Uterus (tissue), 4 donors: ENCODE results near the gene TUBA1B. TPM values are rescaled to one million over a fixed set of nuclear protein-coding genes. Genes with fewer than 3 reads are reported as not detected.
A peak's percentile ranks its signal among the peaks of the same experiment; 100 is the strongest.
"Not testable (repeated sequence)": the region's sequence is repeated elsewhere in the genome, so short reads cannot be mapped to it uniquely, and the experiment has no call there.

Source experiments
- DNase-seq, 2 donors: peaks; one replicate each; pipeline ENCODE4 v3.0.0-alpha.2; 2019 to 2020
- H3K27ac ChIP-seq, 2 donors: fragments of 200-600 bp; sonication (generic); 1 replicate in 1 of 2; 2 replicates in 1 of 2; pipeline ENCODE4 v1.5.1; 2016 to 2018
- H3K27me3 ChIP-seq, 2 donors: fragments of 200-600 bp; sonication (generic); one replicate each; pipeline ENCODE4 v1.5.1; 2018 to 2019; ENCODE audit warnings: control low read depth in 1 of 2
- H3K36me3 ChIP-seq, 2 donors: fragments of 200-600 bp; sonication (generic); one replicate each; pipeline ENCODE4 v1.5.1; 2019; ENCODE audit warnings: control low read depth in 1 of 2
- H3K4me1 ChIP-seq, 2 donors: fragments of 200-600 bp; sonication (generic); one replicate each; pipeline ENCODE4 v1.5.1; 2018 to 2019; ENCODE audit warnings: control low read depth in 1 of 2
- H3K4me3 ChIP-seq, 2 donors: fragments of 200-600 bp; sonication (generic); 1 replicate in 1 of 2; 2 replicates in 1 of 2; pipeline ENCODE4 v1.5.1; 2018 to 2019; ENCODE audit warnings: mild to moderate bottlenecking in 1 of 2
- H3K9me3 ChIP-seq, 2 donors: fragments of 200-600 bp; sonication (generic); one replicate each; pipeline ENCODE4 v1.5.1; 2019; ENCODE audit warnings: control low read depth in 1 of 2
- CTCF ChIP-seq, 4 experiments: fragments of 200-600 bp in 2 of 4; fragments of 450-650 bp in 2 of 4; sonication (generic) in 2 of 4; IDR thresholded peaks; one replicate each; pipeline ENCODE4 v1.5.1; 2016 to 2019; ENCODE audit warnings: antibody characterized with exemption in 4 of 4, mild to moderate bottlenecking in 2 of 4, moderate library complexity in 1 of 4
- POLR2A ChIP-seq, 2 donors: fragments of 450-650 bp; IDR thresholded peaks; one replicate each; pipeline ENCODE4 v1.6.1; 2016; ENCODE audit warnings: antibody characterized with exemption in 2 of 2, mild to moderate bottlenecking in 1 of 2, moderate library complexity in 1 of 2
- intact Hi-C: fragments of 100-400 bp; cut with DNase I; formaldehyde crosslinking; loops from one replicate; pipeline ENCODE4 v1.15.1; 2023; ENCODE audit warnings: low total_unique reads
- total RNA-seq, 4 donors: library from RNA; depleted of rRNA in 3 of 4; stranded (reverse); fragments of >200 nt in 3 of 4; gene quantifications; one replicate each; pipeline versions ENCODE4 v1.1.0 to v1.2.4, GENCODE V29; 2014 to 2023
- donor health status: DM: yes; HTN: yes; CAD: no.

Gene TUBA1B
- total RNA-seq, 4 donors from 2014 or later: 374 to 912 (median 498) TPM

GRCh38 chr12:49144384-49144783 lies 13.2 kb upstream of the TUBA1B start:
- no peak for TF ChIP-seq CTCF (IDR thresholded peaks at IDR 0.05)
- no peak for TF ChIP-seq POLR2A (IDR thresholded peaks at IDR 0.05)
- intact Hi-C loops: no loop called here

GRCh38 chr12:49138999-49139398 lies 7.8 kb upstream of the TUBA1B start:
- H3K4me1 ChIP-seq: no peaks in the 10 kb centered on the region
- DNase-seq: no peak
- no peaks in the 10 kb centered on the region for H3K27me3 ChIP-seq
- intact Hi-C loops: loop anchor here (10.0 kb wide), 1 partner anchor 96 kb away; no protein-coding TSS in a partner anchor
- H3K4me3 ChIP-seq: no peak overlapping the region
- H3K9me3 ChIP-seq: no peaks in the 10 kb centered on the region
- H3K36me3 ChIP-seq: no peaks in the 10 kb centered on the region
- H3K27ac ChIP-seq: no peak overlapping the region
- TF ChIP-seq CTCF (IDR thresholded peaks at IDR 0.05): no peak
- no peak for TF ChIP-seq POLR2A (IDR thresholded peaks at IDR 0.05)

More at GRCh38 chr12:49144384-49144783, 13.2 kb upstream of the TUBA1B start:
- no peak for DNase-seq
- H3K36me3 ChIP-seq: no peaks in the 10 kb centered on the region
- H3K27ac ChIP-seq: no peak overlapping the region
- H3K4me3 ChIP-seq: no peak overlapping the region
- no peaks in the 10 kb centered on the region for H3K4me1 ChIP-seq
- no peaks in the 10 kb centered on the region for H3K9me3 ChIP-seq
- no peaks in the 10 kb centered on the region for H3K27me3 ChIP-seq

- Histone ChIP-seq H3K27me3 (no peaks in the 10 kb centered on the region), H3K9me3 (no peaks in the 10 kb centered on the region), H3K27ac (no peak overlapping the region), H3K36me3 (no peaks in the 10 kb centered on the region), H3K4me3 (no peak overlapping the region), H3K4me1 (no peaks in the 10 kb centered on the region)
- DNase-seq: no peak
- intact Hi-C loops: loop anchor here (10.0 kb wide), 1 partner anchor 96 kb away; no protein-coding TSS in a partner anchor
- TF ChIP-seq POLR2A (IDR thresholded peaks at IDR 0.05) (no peak), CTCF (IDR thresholded peaks at IDR 0.05) (no peak)
These were observed 7.4 kb upstream of the TUBA1B start for GRCh38 chr12:49138587-49138986.

GRCh38 chr12:49137476-49137875 lies 6.3 kb upstream of the TUBA1B start:
- intact Hi-C loops: loop anchor here (10.0 kb wide), 1 partner anchor 97 kb away; no protein-coding TSS in a partner anchor
- TF ChIP-seq CTCF (IDR thresholded peaks at IDR 0.05): no peak
- no peak for TF ChIP-seq POLR2A (IDR thresholded peaks at IDR 0.05)
- H3K36me3 ChIP-seq: no peaks in the 10 kb centered on the region

GRCh38 chr12:49136997-49137396 lies 5.8 kb upstream of the TUBA1B start:
- intact Hi-C loops: loop anchor here (10.0 kb wide), 1 partner anchor 98 kb away; no protein-coding TSS in a partner anchor

More at GRCh38 chr12:49137476-49137875, 6.3 kb upstream of the TUBA1B start:
- no peak overlapping the region for H3K27ac ChIP-seq
- no peaks in the 10 kb centered on the region for H3K4me1 ChIP-seq
- no peak for DNase-seq
- no peaks in the 10 kb centered on the region for H3K27me3 ChIP-seq
- no peaks in the 10 kb centered on the region for H3K9me3 ChIP-seq
- no peak overlapping the region for H3K4me3 ChIP-seq

GRCh38 chr12:49133590-49133989 lies 2.4 kb upstream of the TUBA1B start:
- peak overlapping the region; percentile 100 for H3K27ac ChIP-seq
- intact Hi-C loops: loop anchor here (10.0 kb wide), 1 partner anchor 101 kb away; no protein-coding TSS in a partner anchor
- no peak overlapping the region for H3K4me3 ChIP-seq

More at GRCh38 chr12:49136997-49137396, 5.8 kb upstream of the TUBA1B start:
- H3K27ac ChIP-seq, H3K4me3 ChIP-seq, DNase-seq, H3K36me3 ChIP-seq, H3K4me1 ChIP-seq, H3K27me3 ChIP-seq, H3K9me3 ChIP-seq: not testable (repeated sequence)

More at GRCh38 chr12:49133590-49133989, 2.4 kb upstream of the TUBA1B start:
- no peaks in the 10 kb centered on the region for H3K27me3 ChIP-seq
- H3K9me3 ChIP-seq: no peaks in the 10 kb centered on the region
- no peaks in the 10 kb centered on the region for H3K36me3 ChIP-seq
- no peaks in the 10 kb centered on the region for H3K4me1 ChIP-seq
- TF ChIP-seq CTCF (IDR thresholded peaks at IDR 0.05) (no peak), POLR2A (IDR thresholded peaks at IDR 0.05) (no peak)
- DNase-seq: no peak
